Amniotic stem cell (primary cell): ENCODE results near the gene ZAR1L.
"Not testable (repeated sequence)": the region's sequence is repeated elsewhere in the genome, so short reads cannot be mapped to it uniquely, and the experiment has no call there.

Experiments used
- DNase-seq: peaks from one replicate; lab custom pipeline; 2025; lab: John Stamatoyannopoulos, UW

The ZAR1L gene, protein sequence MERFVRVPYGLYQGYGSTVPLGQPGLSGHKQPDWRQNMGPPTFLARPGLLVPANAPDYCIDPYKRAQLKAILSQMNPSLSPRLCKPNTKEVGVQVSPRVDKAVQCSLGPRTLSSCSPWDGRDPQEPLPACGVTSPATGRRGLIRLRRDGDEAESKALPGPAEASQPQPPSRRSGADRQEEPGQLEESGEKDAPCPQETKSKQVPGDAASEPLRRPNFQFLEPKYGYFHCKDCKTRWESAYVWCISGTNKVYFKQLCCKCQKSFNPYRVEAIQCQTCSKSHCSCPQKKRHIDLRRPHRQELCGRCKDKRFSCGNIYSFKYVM

DNA sequence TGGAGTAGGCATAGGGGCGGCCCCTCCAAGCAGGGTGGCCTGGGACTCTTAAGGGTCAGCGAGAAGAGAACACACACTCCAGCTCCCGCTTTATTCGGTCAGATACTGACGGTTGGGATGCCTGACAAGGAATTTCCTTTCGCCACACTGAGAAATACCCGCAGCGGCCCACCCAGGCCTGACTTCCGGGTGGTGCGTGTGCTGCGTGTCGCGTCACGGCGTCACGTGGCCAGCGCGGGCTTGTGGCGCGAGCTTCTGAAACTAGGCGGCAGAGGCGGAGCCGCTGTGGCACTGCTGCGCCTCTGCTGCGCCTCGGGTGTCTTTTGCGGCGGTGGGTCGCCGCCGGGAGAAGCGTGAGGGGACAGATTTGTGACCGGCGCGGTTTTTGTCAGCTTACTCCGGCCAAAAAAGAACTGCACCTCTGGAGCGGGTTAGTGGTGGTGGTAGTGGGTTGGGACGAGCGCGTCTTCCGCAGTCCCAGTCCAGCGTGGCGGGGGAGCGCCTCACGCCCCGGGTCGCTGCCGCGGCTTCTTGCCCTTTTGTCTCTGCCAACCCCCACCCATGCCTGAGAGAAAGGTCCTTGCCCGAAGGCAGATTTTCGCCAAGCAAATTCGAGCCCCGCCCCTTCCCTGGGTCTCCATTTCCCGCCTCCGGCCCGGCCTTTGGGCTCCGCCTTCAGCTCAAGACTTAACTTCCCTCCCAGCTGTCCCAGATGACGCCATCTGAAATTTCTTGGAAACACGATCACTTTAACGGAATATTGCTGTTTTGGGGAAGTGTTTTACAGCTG, at the start of gene ZAR1L, which contains the start of gene BRCA2:
Gene ZAR1L (minus strand): TSS at position 126 of the 790 bp plus-strand sequence. CDS start 3,438 bp downstream, outside the sequence.
Gene BRCA2 (plus strand): TSS at position 271 of the 790 bp plus-strand sequence. CDS start 953 bp downstream, outside the sequence.
- DNase-seq, result peak; percentile 77

DNA sequence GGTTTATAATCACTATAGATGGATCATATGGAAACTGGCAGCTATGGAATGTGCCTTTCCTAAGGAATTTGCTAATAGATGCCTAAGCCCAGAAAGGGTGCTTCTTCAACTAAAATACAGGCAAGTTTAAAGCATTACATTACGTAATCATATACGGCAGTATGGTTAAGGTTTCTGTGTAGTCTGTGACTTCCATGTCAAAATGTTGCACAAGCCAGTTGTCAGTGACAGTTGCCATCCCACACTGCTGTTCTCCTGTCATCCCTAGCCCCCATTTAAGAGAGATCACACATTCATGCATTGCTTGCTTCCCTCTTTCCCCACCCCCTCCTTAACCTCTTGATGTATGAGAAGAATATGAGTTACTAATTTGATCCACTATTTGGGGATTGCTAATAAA, 47.4 kb upstream of the ZAR1L start:
- no peak for DNase-seq

- DNase-seq, result not testable (repeated sequence)
Measured at GRCh38 chr13:32355935-32356334, 40.8 kb upstream of the ZAR1L start.

DNA sequence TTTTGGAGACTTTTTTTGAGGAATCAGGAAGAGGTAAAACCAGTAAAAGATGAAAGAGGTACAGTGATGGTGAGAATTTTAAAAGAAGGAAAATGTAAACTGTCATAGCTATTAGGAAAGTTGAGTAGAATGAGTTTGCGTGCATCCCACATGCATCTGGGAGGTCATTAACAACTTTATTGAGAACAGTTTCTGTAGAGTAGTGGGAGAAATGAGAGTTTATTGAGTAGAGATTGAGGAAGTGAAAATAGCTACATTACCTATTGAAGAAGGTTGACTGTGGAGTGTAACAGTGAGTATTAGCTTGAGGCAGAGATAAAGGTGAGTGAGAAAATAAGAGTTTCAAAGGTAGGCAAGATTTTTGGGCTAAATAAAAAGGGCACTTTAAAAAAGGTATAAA, 38.9 kb upstream of the ZAR1L start:
- no peak for DNase-seq

GRCh38 chr13:32350839-32351441, 35.8 kb upstream of the ZAR1L start:
- DNase-seq, result not testable (repeated sequence)

DNA sequence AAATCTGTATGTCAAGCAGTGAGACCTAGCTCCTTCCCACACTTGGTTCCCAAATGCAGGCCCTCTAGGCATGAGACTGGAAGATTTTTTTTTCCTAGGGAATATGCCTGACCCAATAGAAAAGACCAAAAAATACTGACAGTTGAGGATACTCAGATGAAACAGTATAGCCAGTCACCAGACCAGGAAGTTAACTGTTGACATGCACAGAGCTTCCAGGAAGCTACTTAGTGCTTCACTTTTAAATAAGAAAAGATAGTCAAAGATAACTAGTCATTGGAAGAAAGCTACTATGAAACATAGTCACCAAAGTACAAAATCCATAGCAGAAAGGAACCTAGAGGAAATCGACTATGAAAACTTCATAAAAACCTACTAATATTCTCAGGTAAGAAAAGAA, 32.5 kb upstream of the ZAR1L start:
- DNase-seq, result no peak

GRCh38 chr13:32340914-32341313, 25.8 kb upstream of the ZAR1L start:
- no peak for DNase-seq

GRCh38 chr13:32334671-32335070, 19.5 kb upstream of the ZAR1L start:
- DNase-seq, result no peak

DNA sequence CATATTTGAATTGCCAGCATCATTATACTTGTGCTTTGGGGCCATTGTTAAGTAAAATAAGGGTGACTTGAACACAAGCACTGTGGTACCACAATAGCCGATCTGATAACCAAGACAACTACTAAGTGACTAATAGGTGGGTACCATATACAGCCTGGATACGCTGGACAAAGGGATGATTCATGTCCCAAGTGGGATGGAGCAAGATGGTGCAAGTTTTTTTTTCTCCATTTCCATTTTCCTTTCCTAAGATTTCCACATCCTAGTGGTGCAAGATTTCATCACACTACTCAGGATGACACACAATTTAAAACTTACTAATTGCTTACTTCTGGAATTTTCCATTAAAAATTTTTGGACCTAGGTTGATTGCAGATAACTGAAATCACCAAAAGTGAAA, 15.3 kb upstream of the ZAR1L start:
- DNase-seq, result no peak

- peak; percentile 24 for DNase-seq
Measured at GRCh38 chr13:32323912-32324311, 8.7 kb upstream of the ZAR1L start.

DNA sequence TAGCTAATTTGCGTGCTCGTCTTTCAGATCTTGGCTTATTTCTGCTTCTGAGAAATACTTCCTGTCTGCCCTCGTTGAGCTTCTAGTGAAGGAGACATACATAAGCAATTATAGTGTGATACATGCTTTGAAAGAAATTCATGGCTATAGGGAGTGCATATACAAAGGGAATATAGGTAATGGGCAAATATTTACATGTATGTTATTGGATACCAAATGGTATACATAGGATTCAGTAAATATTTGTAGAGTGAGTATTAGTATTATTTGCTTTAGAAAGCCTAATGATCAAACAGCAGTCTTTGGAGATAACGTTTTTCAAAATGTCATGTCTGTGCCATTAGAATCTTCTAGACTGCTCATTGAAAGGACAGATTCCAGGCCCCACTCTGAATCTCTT, 5.4 kb upstream of the ZAR1L start:
- no peak for DNase-seq

DNA sequence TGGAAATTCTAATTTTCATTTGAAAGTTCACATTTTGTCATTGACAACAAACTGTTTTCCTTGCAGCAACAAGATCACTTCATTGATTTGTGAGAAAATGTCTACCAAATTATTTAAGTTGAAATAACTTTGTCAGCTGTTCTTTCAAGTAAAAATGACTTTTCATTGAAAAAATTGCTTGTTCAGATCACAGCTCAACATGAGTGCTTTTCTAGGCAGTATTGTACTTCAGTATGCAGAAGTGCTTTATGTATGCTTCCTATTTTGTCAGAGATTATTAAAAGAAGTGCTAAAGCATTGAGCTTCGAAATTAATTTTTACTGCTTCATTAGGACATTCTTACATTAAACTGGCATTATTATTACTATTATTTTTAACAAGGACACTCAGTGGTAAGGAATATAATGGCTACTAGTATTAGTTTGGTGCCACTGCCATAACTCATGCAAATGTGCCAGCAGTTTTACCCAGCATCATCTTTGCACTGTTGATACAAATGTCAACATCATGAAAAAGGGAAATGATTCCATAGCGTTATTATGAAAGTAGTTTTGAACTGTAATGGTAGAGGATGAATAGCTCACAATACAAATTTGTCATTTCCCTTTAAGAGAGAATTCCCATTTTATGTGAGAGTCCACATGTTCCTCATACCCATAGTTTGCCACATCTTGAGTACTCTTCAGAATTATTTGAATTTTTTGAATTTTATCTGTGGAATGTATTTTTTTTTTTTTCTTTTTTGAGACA, 2.7 kb upstream of the ZAR1L start:
- no peak for DNase-seq

DNA sequence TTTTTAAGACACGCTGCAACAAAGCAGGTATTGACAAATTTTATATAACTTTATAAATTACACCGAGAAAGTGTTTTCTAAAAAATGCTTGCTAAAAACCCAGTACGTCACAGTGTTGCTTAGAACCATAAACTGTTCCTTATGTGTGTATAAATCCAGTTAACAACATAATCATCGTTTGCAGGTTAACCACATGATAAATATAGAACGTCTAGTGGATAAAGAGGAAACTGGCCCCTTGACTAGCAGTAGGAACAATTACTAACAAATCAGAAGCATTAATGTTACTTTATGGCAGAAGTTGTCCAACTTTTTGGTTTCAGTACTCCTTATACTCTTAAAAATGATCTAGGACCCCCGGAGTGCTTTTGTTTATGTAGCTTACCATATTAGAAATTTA, 1.3 kb upstream of the ZAR1L start:
- no peak for DNase-seq

DNA sequence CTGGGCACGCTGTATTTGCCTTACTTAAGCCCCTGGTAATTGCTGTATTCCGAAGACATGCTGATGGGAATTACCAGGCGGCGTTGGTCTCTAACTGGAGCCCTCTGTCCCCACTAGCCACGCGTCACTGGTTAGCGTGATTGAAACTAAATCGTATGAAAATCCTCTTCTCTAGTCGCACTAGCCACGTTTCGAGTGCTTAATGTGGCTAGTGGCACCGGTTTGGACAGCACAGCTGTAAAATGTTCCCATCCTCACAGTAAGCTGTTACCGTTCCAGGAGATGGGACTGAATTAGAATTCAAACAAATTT, 821 bp upstream of the ZAR1L start:
- DNase-seq, result peak; percentile 77

DNA sequence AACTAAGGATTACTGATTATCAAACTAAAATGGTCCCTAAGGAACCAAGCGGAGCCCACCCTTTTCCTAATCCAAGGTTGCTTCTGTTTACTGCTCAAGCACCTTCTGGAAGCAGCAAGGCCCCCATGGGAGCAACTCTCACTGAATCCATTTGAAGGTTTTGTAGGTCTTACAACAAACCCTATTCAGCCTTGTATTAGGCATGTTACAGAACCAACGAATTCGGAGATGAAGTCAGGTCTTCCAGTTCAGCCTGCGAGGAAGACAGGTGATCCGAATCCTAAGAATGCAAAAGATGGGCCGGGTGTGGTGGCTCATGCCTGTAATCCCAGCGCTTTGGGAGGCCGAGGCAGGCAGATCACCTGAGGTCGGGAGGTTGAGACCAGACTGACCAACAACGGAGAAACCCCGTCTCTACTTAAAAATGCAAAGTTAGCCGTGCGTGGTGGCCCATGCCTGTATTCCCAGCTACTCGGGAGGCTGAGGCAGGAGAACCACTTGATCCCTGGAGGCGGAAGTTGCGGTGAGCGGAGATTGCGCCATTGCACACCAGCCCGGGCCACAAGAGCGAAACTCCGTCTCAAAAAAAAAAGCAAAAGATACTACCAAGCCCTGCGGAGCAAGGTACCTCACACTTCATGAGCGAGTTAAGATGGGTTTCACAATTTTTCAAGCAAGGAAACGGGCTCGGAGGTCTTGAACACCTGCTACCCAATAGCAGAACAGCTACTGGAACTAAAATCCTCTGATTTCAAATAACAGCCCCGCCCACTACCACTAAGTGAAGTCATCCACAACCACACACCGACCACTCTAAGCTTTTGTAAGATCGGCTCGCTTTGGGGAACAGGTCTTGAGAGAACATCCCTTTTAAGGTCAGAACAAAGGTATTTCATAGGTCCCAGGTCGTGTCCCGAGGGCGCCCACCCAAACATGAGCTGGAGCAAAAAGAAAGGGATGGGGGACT, 609 bp downstream of the ZAR1L start:
- DNase-seq, result no peak

GRCh38 chr13:32311188-32311897, 3.8 kb downstream of the ZAR1L start:
- no peak for DNase-seq

GRCh38 chr13:32310134-32310706, 4.9 kb downstream of the ZAR1L start:
- DNase-seq, result no peak

GRCh38 chr13:32309312-32310133, 5.6 kb downstream of the ZAR1L start:
- no peak for DNase-seq

DNA sequence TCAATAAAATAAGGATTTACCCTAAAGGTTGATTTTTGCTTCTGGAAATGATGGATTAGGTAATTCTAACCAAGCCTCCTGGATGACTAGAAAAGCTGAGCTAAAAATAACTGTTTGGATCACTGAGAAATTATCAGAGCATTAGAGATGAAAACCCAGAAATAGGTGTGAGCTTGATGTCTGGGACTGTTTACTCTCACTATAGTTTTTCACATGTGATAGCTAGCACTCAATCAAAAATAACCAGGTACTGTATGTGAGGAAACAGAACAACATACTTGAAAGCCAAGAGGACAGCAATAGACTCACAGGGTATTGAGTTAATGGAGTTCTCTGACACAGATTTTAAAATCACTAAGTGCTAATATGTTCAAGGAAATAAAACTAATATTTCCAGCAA, 9.5 kb downstream of the ZAR1L start:
- DNase-seq, result no peak
